ENCODE measurements around the gene ADM. TPM values are rescaled to one million over a fixed set of nuclear protein-coding genes. Genes with fewer than 3 reads are reported as not detected.

ADM gene
- total and polyA plus RNA-seq, 2 donors (not counting 1 experiment from before 2014, with no cell fraction given), result 2.3 to 10.4 TPM

DNA sequence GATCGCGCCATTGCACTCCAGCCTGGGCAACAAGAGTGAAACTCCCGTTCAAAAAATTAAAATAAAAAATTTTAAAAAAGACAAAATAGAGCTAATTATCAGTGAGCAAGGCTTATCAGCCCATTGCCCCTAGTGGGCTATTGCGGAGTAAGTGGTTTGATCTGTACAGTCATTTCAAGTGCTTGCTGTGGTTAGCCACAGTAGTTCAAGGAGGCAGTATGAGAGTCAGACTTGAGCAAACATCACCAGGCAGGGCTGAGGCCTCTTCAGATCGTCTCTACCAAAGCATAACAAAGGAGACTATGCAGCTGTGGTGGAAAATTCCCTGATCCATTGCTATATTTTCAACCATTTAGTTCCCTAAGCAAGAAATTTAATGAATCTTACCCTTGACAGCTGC, 6.5 kb upstream of the ADM start:
- H3K27ac Mint-ChIP-seq, result no peak overlapping the region
- 0% methylated on average over 2 of the region's 5 CpGs for WGBS (ENCODE audit: insufficient coverage)
- no peaks in the 10 kb centered on the region for H4K20me1 ChIP-seq (ENCODE audit: control insufficient read depth, insufficient read depth, low read length, poor library complexity, severe bottlenecking)
- no peak overlapping the region for H3K4me3 ChIP-seq (ENCODE audit: control extremely low read depth in 1 of 5, extremely low read depth in 1 of 5, insufficient read depth in 1 of 5, low read depth in 2 of 5, low read length in 4 of 5)
- intact Hi-C loops (cut with micrococcal nuclease), result loop anchor here (1.0 to 5.0 kb wide), 2 partner anchors 9 to 1544 kb away; partner anchors contain the start of gene USP47
- H3K4me3 Mint-ChIP-seq, result no peak overlapping the region
- no peaks in the 10 kb centered on the region for H3K9me3 ChIP-seq (ENCODE audit: control extremely low read depth in 1 of 3, control insufficient read depth in 2 of 3, insufficient read depth in 1 of 3, low read length in 2 of 3)
- no peaks in the 10 kb centered on the region for H3K79me2 ChIP-seq (ENCODE audit: control insufficient read depth, insufficient read depth, low read length)
- DNase-seq (peak; percentile 57), ATAC-seq (ENCODE audit: low read depth) (peak; percentile 61)
- H3K9ac ChIP-seq (ENCODE audit: low read length), result no peak overlapping the region
- no peak overlapping the region for H3K27ac ChIP-seq (ENCODE audit: low read length in 2 of 2)
- no peak overlapping the region for H2AFZ ChIP-seq (ENCODE audit: insufficient read depth, low read depth, low read length, poor library complexity, severe bottlenecking)
- peak; percentile 41 for TF ChIP-seq CTCF (IDR thresholded peaks at IDR 0.05)
- no peak for TF ChIP-seq EZH2 (IDR thresholded peaks at IDR 0.05; ENCODE audit: borderline replicate concordance, insufficient read depth, low read depth, low read length, poor library complexity, severe bottlenecking)
- H3K36me3 ChIP-seq (replicated peaks in 1 of 2; ENCODE audit: control extremely low read depth in 1 of 2, control insufficient read depth in 1 of 2, extremely low read depth in 1 of 2, insufficient read depth in 2 of 2, low read length in 1 of 2), result no peaks in the 10 kb centered on the region
- CTCF ChIA-PET, result interaction anchor here (1.1 to 2.6 kb wide), 3 partner anchors 9 to 91 kb away, joined by 3 to 13 read pairs (median 6); no protein-coding TSS in a partner anchor
- no peaks in the 10 kb centered on the region for H3K9me3 Mint-ChIP-seq (ENCODE audit: insufficient read depth)
- H3K27me3 Mint-ChIP-seq, result peaks cover 28% of the 10 kb centered on the region
- POLR2A ChIA-PET, result no interaction called here
- peaks cover 21% of the 10 kb centered on the region for H3K4me1 Mint-ChIP-seq
- no peak overlapping the region for H3K4me2 ChIP-seq (replicated peaks; ENCODE audit: low read depth, low read length, poor library complexity, severe bottlenecking)
- peaks cover 0 to 24% (median 13%) of the 10 kb centered on the region in 4 experiments for H3K27me3 ChIP-seq (replicated peaks in 1 of 4; ENCODE audit: control extremely low read depth in 1 of 4, control insufficient read depth in 3 of 4, insufficient read depth in 4 of 4, low read length in 3 of 4)
- peaks cover 15 to 23% of the 10 kb centered on the region in 2 donors for H3K4me1 ChIP-seq (ENCODE audit: control insufficient read depth in 2 of 2, insufficient read depth in 2 of 2, low read length in 2 of 2)

DNA sequence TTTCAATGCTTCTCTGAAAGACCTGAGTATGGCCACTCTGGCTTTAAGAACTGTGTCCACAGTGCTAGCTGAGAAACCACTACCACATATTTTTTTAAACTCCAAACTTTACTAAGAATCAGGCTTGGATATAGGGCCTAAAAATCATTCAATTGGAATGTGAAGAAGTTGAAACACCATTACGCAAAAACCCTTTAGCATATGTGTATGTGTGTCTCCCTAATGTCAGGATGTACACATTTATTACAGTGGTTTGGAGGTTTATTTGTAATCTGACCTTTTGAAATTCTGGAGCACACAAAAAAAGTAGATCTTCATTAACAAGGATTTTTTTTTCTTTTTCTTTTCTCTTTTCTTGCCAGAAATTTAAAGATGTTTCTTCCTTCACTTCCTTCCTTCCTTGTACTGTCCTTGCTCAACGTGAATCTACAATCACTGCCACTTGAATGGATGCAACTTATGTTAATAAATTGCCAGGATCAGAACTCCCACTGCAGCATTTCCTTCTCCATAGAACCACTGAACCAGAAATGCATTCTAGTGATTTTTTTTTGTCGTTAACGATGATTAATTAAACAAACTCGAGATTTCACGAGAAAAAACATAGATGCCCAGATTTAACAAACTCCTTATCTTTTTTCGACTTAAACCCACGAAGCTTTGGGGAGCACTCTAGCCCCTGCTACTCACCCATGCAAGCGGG, 3.1 kb upstream of the ADM start:
- 68% methylated on average over 7 of the region's 9 CpGs for WGBS (ENCODE audit: insufficient coverage)
- Histone ChIP-seq H3K4me1 (ENCODE audit: control insufficient read depth in 2 of 2, insufficient read depth in 2 of 2, low read length in 2 of 2) (peaks cover 29 to 39% of the 10 kb centered on the region in 2 donors), H3K4me2 (replicated peaks; ENCODE audit: low read depth, low read length, poor library complexity, severe bottlenecking) (peak overlapping the region; percentile 98), H3K4me3 (ENCODE audit: control extremely low read depth in 1 of 5, extremely low read depth in 1 of 5, insufficient read depth in 1 of 5, low read depth in 2 of 5, low read length in 4 of 5) (peak overlapping the region in 2 of 5 experiments; percentile 85 to 90), H3K27ac (ENCODE audit: low read length in 2 of 2) (no peak overlapping the region), H3K27me3 (replicated peaks in 1 of 4; ENCODE audit: control extremely low read depth in 1 of 4, control insufficient read depth in 3 of 4, insufficient read depth in 4 of 4, low read length in 3 of 4) (peaks cover 0 to 27% (median 10%) of the 10 kb centered on the region in 4 experiments), H3K9me3 (ENCODE audit: control extremely low read depth in 1 of 3, control insufficient read depth in 2 of 3, insufficient read depth in 1 of 3, low read length in 2 of 3) (peaks cover 0 to 9% (median 0%) of the 10 kb centered on the region in 3 donors), H3K36me3 (replicated peaks in 1 of 2; ENCODE audit: control extremely low read depth in 1 of 2, control insufficient read depth in 1 of 2, extremely low read depth in 1 of 2, insufficient read depth in 2 of 2, low read length in 1 of 2) (no peaks in the 10 kb centered on the region), H3K79me2 (ENCODE audit: control insufficient read depth, insufficient read depth, low read length) (no peaks in the 10 kb centered on the region), H2AFZ (ENCODE audit: insufficient read depth, low read depth, low read length, poor library complexity, severe bottlenecking) (peak overlapping the region; percentile 95), H3K9ac (ENCODE audit: low read length) (peak overlapping the region; percentile 82), H4K20me1 (ENCODE audit: control insufficient read depth, insufficient read depth, low read length, poor library complexity, severe bottlenecking) (no peaks in the 10 kb centered on the region)
- DNase-seq (no peak), ATAC-seq (ENCODE audit: low read depth) (no peak)
- Mint-ChIP-seq H3K27me3 (peaks cover 14% of the 10 kb centered on the region), H3K4me1 (peaks cover 42% of the 10 kb centered on the region), H3K9me3 (ENCODE audit: insufficient read depth) (no peaks in the 10 kb centered on the region), H3K27ac (peak overlapping the region; percentile 39), H3K4me3 (peak overlapping the region; percentile 98)
- intact Hi-C loops (cut with micrococcal nuclease), result loop anchor here (5.0 to 10.0 kb wide), 6 partner anchors 153 to 1620 kb away; partner anchors contain the start of genes AMPD3, CTR9, RNF141 and RPL27A
- CTCF ChIA-PET, result interaction anchor here (0.8 to 10.2 kb wide), 6 partner anchors 14 to 543 kb away, joined by 3 to 187 read pairs (median 20); no protein-coding TSS in a partner anchor
- POLR2A ChIA-PET, result no interaction called here
- no peak for TF ChIP-seq CTCF (IDR thresholded peaks at IDR 0.05)
- no peak for TF ChIP-seq EZH2 (IDR thresholded peaks at IDR 0.05; ENCODE audit: borderline replicate concordance, insufficient read depth, low read depth, low read length, poor library complexity, severe bottlenecking)
